ENCODE measurements around the gene CEND1.

The CEND1 gene

GRCh38 chr11:823441-824291 lies 33.8 kb upstream of the CEND1 start:
- H3K9me2 ChIP-seq (replicated peaks; ENCODE audit: control insufficient read depth, low read length) = no peaks in the 10 kb centered on the region
- H3K4me1 ChIP-seq (ENCODE audit: control insufficient read depth, low read length) = peaks cover 40% of the 10 kb centered on the region
- H3K79me2 ChIP-seq (ENCODE audit: control insufficient read depth, low read length) = peaks cover 16% of the 10 kb centered on the region
- no peak overlapping the region for H3K4me2 ChIP-seq (ENCODE audit: low read length)
- peaks cover 13% of the 10 kb centered on the region for H3K36me3 ChIP-seq (ENCODE audit: control insufficient read depth, low read length)
- no peak for TF ChIP-seq CTCF (IDR thresholded peaks at IDR 0.05; ENCODE audit: low read depth, low read length, poor library complexity, severe bottlenecking)
- no peak for TF ChIP-seq EZH2phosphoT487 (IDR thresholded peaks at IDR 0.05; ENCODE audit: borderline replicate concordance, low read length)
- peaks cover 19% of the 10 kb centered on the region for H3K27me3 ChIP-seq (ENCODE audit: control insufficient read depth, low read length)
- H3K27ac ChIP-seq (ENCODE audit: low read depth, low read length) = no peak overlapping the region
- H4K20me1 ChIP-seq (ENCODE audit: control insufficient read depth, insufficient read depth, low read depth, low read length) = peaks cover 11% of the 10 kb centered on the region
- H3K9me3 ChIP-seq (ENCODE audit: control insufficient read depth, insufficient read depth, low read length) = no peaks in the 10 kb centered on the region
- H3K4me3 ChIP-seq (ENCODE audit: low read length) = no peak overlapping the region
- H3F3A ChIP-seq (ENCODE audit: control insufficient read depth, insufficient read depth) = no peaks in the 10 kb centered on the region

DNA sequence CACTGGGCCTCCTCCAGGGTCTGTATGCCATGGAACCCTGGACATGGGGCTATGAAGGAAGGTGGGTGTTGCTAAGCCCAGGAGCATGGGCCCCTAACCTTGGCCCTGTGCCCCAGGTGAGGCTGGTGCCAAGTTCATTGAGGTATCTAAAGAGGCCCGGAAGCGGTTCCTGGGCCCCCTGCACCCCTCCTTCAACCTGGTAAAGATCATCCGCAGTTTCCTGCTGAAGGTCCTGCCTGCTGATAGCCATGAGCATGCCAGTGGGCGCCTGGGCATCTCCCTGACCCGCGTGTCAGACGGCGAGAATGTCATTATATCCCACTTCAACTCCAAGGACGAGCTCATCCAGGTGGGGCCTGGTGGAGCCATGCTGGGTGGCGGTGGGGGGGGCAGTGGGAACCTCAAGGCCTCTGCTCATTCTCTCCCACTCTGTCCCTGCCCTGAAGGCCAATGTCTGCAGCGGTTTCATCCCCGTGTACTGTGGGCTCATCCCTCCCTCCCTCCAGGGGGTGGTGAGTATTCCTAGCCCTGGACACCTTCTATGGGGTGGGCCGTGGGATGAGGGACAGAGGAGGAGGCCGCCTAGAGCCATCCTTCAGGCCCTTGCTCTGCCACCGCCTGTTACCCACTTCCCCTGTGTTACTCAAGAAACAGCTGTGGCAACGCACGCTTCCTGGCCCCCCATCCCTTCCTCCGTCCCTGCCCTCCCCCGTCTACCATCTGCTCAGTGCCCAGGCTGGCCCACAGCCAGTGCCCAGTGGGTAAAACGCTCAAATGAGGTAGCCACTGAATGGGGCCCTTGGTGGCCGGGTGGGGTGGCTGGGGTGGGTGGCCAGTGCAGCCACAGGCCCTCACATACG lies 31.9 kb upstream of the CEND1 start:
- Histone ChIP-seq H3K4me3 (ENCODE audit: low read length) (no peak overlapping the region), H3K27ac (ENCODE audit: low read depth, low read length) (no peak overlapping the region)

More for the DNA sequence above, 31.9 kb upstream of the CEND1 start:
- Histone ChIP-seq H3K9me2 (replicated peaks; ENCODE audit: control insufficient read depth, low read length) (no peaks in the 10 kb centered on the region), H3F3A (ENCODE audit: control insufficient read depth, insufficient read depth) (peaks cover 5% of the 10 kb centered on the region; the same call in 1 of the 2 replicates), H3K4me1 (ENCODE audit: control insufficient read depth, low read length) (peaks cover 22% of the 10 kb centered on the region), H3K4me2 (ENCODE audit: low read length) (no peak overlapping the region; the same call in 1 of the 2 replicates), H3K9me3 (ENCODE audit: control insufficient read depth, insufficient read depth, low read length) (no peaks in the 10 kb centered on the region), H4K20me1 (ENCODE audit: control insufficient read depth, insufficient read depth, low read depth, low read length) (peaks cover 11% of the 10 kb centered on the region), H3K79me2 (ENCODE audit: control insufficient read depth, low read length) (peaks cover 16% of the 10 kb centered on the region), H3K27me3 (ENCODE audit: control insufficient read depth, low read length) (peaks cover under 1% of the 10 kb centered on the region), H3K36me3 (ENCODE audit: control insufficient read depth, low read length) (peaks cover 13% of the 10 kb centered on the region)
- TF ChIP-seq EZH2phosphoT487 (IDR thresholded peaks at IDR 0.05; ENCODE audit: borderline replicate concordance, low read length) (no peak), CTCF (IDR thresholded peaks at IDR 0.05; ENCODE audit: low read depth, low read length, poor library complexity, severe bottlenecking) (no peak)

All from DOHH2 (cell line).